Uterus (tissue), 4 donors: Measurements from ENCODE around the gene NUFIP1. TPM values are rescaled to one million over a fixed set of nuclear protein-coding genes. Genes with fewer than 3 reads are reported as not detected.
"Not testable (repeated sequence)": the region's sequence is repeated elsewhere in the genome, so short reads cannot be mapped to it uniquely, and the experiment has no call there.

Experiments used
- DNase-seq, 2 donors: peaks; one replicate each; pipeline ENCODE4 v3.0.0-alpha.2; 2019 to 2020
- H3K27ac ChIP-seq, 2 donors: fragments of 200-600 bp; sonication (generic); 1 replicate in 1 of 2; 2 replicates in 1 of 2; pipeline ENCODE4 v1.5.1; 2016 to 2018
- H3K27me3 ChIP-seq, 2 donors: fragments of 200-600 bp; sonication (generic); one replicate each; pipeline ENCODE4 v1.5.1; 2018 to 2019; ENCODE audit warnings: control low read depth in 1 of 2
- H3K36me3 ChIP-seq, 2 donors: fragments of 200-600 bp; sonication (generic); one replicate each; pipeline ENCODE4 v1.5.1; 2019; ENCODE audit warnings: control low read depth in 1 of 2
- H3K4me1 ChIP-seq, 2 donors: fragments of 200-600 bp; sonication (generic); one replicate each; pipeline ENCODE4 v1.5.1; 2018 to 2019; ENCODE audit warnings: control low read depth in 1 of 2
- H3K4me3 ChIP-seq, 2 donors: fragments of 200-600 bp; sonication (generic); 1 replicate in 1 of 2; 2 replicates in 1 of 2; pipeline ENCODE4 v1.5.1; 2018 to 2019; ENCODE audit warnings: mild to moderate bottlenecking in 1 of 2
- H3K9me3 ChIP-seq, 2 donors: fragments of 200-600 bp; sonication (generic); one replicate each; pipeline ENCODE4 v1.5.1; 2019; ENCODE audit warnings: control low read depth in 1 of 2
- POLR2A ChIP-seq, 2 donors: fragments of 450-650 bp; IDR thresholded peaks; one replicate each; pipeline ENCODE4 v1.6.1; 2016; ENCODE audit warnings: antibody characterized with exemption in 2 of 2, mild to moderate bottlenecking in 1 of 2, moderate library complexity in 1 of 2
- intact Hi-C: fragments of 100-400 bp; cut with DNase I; formaldehyde crosslinking; loops from one replicate; pipeline ENCODE4 v1.15.1; 2023; ENCODE audit warnings: low total_unique reads
- total RNA-seq, 4 donors: library from RNA; depleted of rRNA in 3 of 4; stranded (reverse); fragments of >200 nt in 3 of 4; gene quantifications; one replicate each; pipeline versions ENCODE4 v1.1.0 to v1.2.4, GENCODE V29; 2014 to 2023
- TF ChIP-seq, protein P1 (sequence below), 4 experiments: fragments of 200-600 bp in 2 of 4; fragments of 450-650 bp in 2 of 4; sonication (generic) in 2 of 4; IDR thresholded peaks; one replicate each; pipeline ENCODE4 v1.5.1; 2016 to 2019; ENCODE audit warnings: antibody characterized with exemption in 4 of 4, mild to moderate bottlenecking in 2 of 4, moderate library complexity in 1 of 4
- donor health status: DM: yes; HTN: yes; CAD: no.

Gene NUFIP1
- 1 to 10 TPM in 2 of 4 donors, under 1 TPM in 2; 0.51 to 7.3 (median 2.9) TPM for total RNA-seq

- peak within 1 kb of the TSS; percentile 82 to 88 for H3K4me3 ChIP-seq
- H3K4me1 ChIP-seq: peaks cover 3 to 9% of the 10 kb centered on the region in 2 donors
- intact Hi-C loops: no loop called here
Observed at GRCh38 chr13:44989071-44989889, at the start of gene NUFIP1, which contains the start of gene GPALPP1. TSS of gene NUFIP1 (minus strand) at chr13:44989471. CDS start at chr13:44989436, 35 bp downstream. TSS of gene GPALPP1 (plus strand) at chr13:44989538. CDS start at chr13:44989655, 117 bp downstream.

DNA sequence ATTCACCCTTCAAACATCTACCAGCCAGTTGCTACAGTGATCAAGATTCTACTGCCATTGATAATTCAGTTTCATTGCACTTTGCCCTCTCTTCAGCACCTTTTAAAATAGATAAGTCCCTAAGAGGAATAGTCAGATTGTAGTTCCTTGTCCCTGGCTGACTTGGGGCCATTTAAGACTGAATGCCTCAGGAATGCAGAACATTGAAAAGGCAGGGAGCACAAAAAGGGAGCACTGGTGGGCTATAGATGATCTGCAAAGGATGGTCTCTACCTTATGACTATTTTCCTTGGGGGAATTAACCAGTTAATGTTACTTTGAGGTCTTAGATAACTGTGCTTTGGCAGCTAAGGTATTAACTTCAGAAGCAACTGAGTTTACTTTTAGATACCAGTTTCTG lies 46.9 kb upstream of the NUFIP1 start:
- intact Hi-C loops: no loop called here
- no peak overlapping the region for H3K27ac ChIP-seq
- no peaks in the 10 kb centered on the region for H3K4me1 ChIP-seq
- no peak overlapping the region for H3K4me3 ChIP-seq
- TF ChIP-seq POLR2A (IDR thresholded peaks at IDR 0.05): no peak
- TF ChIP-seq, protein P1, sequence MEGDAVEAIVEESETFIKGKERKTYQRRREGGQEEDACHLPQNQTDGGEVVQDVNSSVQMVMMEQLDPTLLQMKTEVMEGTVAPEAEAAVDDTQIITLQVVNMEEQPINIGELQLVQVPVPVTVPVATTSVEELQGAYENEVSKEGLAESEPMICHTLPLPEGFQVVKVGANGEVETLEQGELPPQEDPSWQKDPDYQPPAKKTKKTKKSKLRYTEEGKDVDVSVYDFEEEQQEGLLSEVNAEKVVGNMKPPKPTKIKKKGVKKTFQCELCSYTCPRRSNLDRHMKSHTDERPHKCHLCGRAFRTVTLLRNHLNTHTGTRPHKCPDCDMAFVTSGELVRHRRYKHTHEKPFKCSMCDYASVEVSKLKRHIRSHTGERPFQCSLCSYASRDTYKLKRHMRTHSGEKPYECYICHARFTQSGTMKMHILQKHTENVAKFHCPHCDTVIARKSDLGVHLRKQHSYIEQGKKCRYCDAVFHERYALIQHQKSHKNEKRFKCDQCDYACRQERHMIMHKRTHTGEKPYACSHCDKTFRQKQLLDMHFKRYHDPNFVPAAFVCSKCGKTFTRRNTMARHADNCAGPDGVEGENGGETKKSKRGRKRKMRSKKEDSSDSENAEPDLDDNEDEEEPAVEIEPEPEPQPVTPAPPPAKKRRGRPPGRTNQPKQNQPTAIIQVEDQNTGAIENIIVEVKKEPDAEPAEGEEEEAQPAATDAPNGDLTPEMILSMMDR (IDR thresholded peaks at IDR 0.05): no peak
- no peaks in the 10 kb centered on the region for H3K9me3 ChIP-seq
- H3K27me3 ChIP-seq: no peaks in the 10 kb centered on the region
- no peaks in the 10 kb centered on the region for H3K36me3 ChIP-seq
- DNase-seq: no peak

More at GRCh38 chr13:44989071-44989889, at the start of gene NUFIP1, which contains the start of gene GPALPP1:
- Histone ChIP-seq H3K9me3 (no peaks in the 10 kb centered on the region), H3K27me3 (no peaks in the 10 kb centered on the region), H3K27ac (peak within 1 kb of the TSS; percentile 79 to 85), H3K36me3 (no peaks in the 10 kb centered on the region)
- peak; percentile 91 to 94 for DNase-seq
- TF ChIP-seq, protein P1 (IDR thresholded peaks at IDR 0.05): no peak
- peak in 1 of 2 donors; percentile 44 for TF ChIP-seq POLR2A (IDR thresholded peaks at IDR 0.05)

DNA sequence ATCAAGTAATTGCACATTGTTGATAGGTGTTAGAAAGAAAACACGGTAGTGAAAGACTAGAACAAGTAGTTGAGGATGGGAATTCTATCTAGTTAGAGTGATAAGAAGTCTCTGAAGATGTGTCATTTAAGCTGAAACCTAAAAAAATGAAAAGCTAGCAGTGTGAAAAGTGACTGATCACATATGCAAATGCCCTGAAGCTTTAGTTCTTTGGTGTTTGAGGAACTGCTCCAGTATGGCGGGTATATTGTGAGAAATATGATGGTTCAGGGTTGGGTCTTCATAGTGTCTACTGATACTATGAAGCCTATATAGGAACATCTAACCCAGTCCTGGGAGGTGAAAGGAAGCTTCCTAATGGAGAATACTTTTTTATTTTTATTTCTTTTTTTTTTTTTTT lies 45.1 kb upstream of the NUFIP1 start:
- Histone ChIP-seq H3K27ac (no peak overlapping the region), H3K4me1 (no peaks in the 10 kb centered on the region), H3K9me3 (no peaks in the 10 kb centered on the region), H3K4me3 (no peak overlapping the region), H3K36me3 (no peaks in the 10 kb centered on the region), H3K27me3 (no peaks in the 10 kb centered on the region)
- TF ChIP-seq POLR2A (IDR thresholded peaks at IDR 0.05): no peak
- TF ChIP-seq, protein P1 (IDR thresholded peaks at IDR 0.05): no peak
- DNase-seq: no peak
- intact Hi-C loops: no loop called here

- TF ChIP-seq, protein P1 (IDR thresholded peaks at IDR 0.05): no peak
- no peak for TF ChIP-seq POLR2A (IDR thresholded peaks at IDR 0.05)
- intact Hi-C loops: no loop called here
- Histone ChIP-seq H3K4me3 (no peak overlapping the region), H3K36me3 (no peaks in the 10 kb centered on the region), H3K27me3 (no peaks in the 10 kb centered on the region), H3K4me1 (no peaks in the 10 kb centered on the region), H3K9me3 (no peaks in the 10 kb centered on the region), H3K27ac (no peak overlapping the region)
- no peak for DNase-seq
Observed at GRCh38 chr13:45024847-45025246, 35.6 kb upstream of the NUFIP1 start.

DNA sequence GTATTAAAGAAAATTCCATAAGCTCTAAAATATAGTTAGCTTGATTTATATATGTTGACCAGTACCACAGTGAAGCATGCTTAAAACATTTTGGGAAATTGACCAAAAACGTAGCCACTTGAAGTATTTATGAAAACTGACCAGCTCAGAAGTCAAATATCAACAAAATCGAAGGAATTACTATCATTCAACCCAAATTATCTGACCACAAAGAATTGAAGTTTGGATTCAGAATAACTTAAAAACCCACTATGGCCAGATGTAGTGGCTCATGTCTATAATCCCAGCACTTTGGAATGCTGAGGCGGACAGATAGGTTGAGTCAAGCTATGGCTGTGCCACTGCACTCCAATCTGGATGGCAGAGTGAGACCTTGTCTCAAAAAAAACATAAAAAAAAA lies 32.0 kb upstream of the NUFIP1 start:
- Histone ChIP-seq H3K27ac (no peak overlapping the region), H3K4me1 (no peaks in the 10 kb centered on the region), H3K36me3 (no peaks in the 10 kb centered on the region), H3K4me3 (no peak overlapping the region), H3K27me3 (no peaks in the 10 kb centered on the region), H3K9me3 (no peaks in the 10 kb centered on the region)
- intact Hi-C loops: no loop called here
- TF ChIP-seq POLR2A (IDR thresholded peaks at IDR 0.05): no peak
- TF ChIP-seq, protein P1 (IDR thresholded peaks at IDR 0.05): no peak
- no peak for DNase-seq

GRCh38 chr13:45019981-45020380 lies 30.7 kb upstream of the NUFIP1 start:
- H3K27me3 ChIP-seq, DNase-seq, H3K36me3 ChIP-seq, H3K4me1 ChIP-seq, H3K4me3 ChIP-seq, intact Hi-C loops, H3K9me3 ChIP-seq, H3K27ac ChIP-seq: not testable (repeated sequence)
